ENCODE measurements around the gene SLFNL1. TPM values are rescaled to one million over a fixed set of nuclear protein-coding genes. Genes with fewer than 3 reads are reported as not detected.

SLFNL1 gene
- total RNA-seq, 1 experiment from 2014 or later, result not detected

Other genes with a start within 250 kb of the SLFNL1 start
- 0.17 TPM in 1 of 2 replicates, not detected in the other for gene KCNQ4, start 237.9 kb downstream of the SLFNL1 start, total RNA-seq (2014; rRNA removed; shearing (Covaris generic))
- gene CITED4, start 159.4 kb downstream of the SLFNL1 start, total RNA-seq (2014; rRNA removed; shearing (Covaris generic)), result 5.8 and 18.7 TPM in 2 replicates
- 60.7 and 71.6 TPM in 2 replicates for gene CTPS1, start 42.0 kb downstream of the SLFNL1 start, total RNA-seq (2014; rRNA removed; shearing (Covaris generic))
- gene SCMH1, start 220.6 kb upstream of the SLFNL1 start, total RNA-seq (2014; rRNA removed; shearing (Covaris generic)), result 4.7 and 8.0 TPM in 2 replicates